GM18505 (cell line): ENCODE data around the gene SAMD4A.

Experiments
- ATAC-seq: cut with Tn5 transposase; IDR thresholded peaks from one replicate; pipeline ENCODE4 v1.9.1; 2021; ENCODE audit not compliant: unreplicated experiment
- POLR2A ChIP-seq: IDR thresholded peaks from 4 replicates; pipeline ENCODE4 v1.6.1; 2011; ENCODE audit warnings: borderline replicate concordance; ENCODE audit not compliant: insufficient read depth, insufficient read length; ENCODE audit errors: extremely low read depth

SAMD4A gene

GRCh38 chr14:54782751-54783659, 216.1 kb downstream of the SAMD4A start:
- no peak for TF ChIP-seq POLR2A
- peak; percentile 96 for ATAC-seq

GRCh38 chr14:54783660-54784015, 216.7 kb downstream of the SAMD4A start:
- TF ChIP-seq POLR2A, result no peak
- ATAC-seq, result no peak

- no peak for TF ChIP-seq POLR2A
- no peak for ATAC-seq
Observed at GRCh38 chr14:54784060-54784459, 217.1 kb downstream of the SAMD4A start.

- ATAC-seq, result no peak
- TF ChIP-seq POLR2A, result no peak
Observed at GRCh38 chr14:54784657-54785056, 217.7 kb downstream of the SAMD4A start.

- ATAC-seq, result no peak
Observed at GRCh38 chr14:54785136-54785777, 218.3 kb downstream of the SAMD4A start.

GRCh38 chr14:54785778-54786770, 219.1 kb downstream of the SAMD4A start:
- TF ChIP-seq POLR2A, result no peak
- no peak for ATAC-seq

More at GRCh38 chr14:54785136-54785777, 218.3 kb downstream of the SAMD4A start:
- TF ChIP-seq POLR2A, result no peak

- TF ChIP-seq POLR2A, result no peak
- no peak for ATAC-seq
Observed at GRCh38 chr14:54786838-54787237, 219.9 kb downstream of the SAMD4A start.

- ATAC-seq, result no peak
Observed at GRCh38 chr14:54787261-54787660, 220.3 kb downstream of the SAMD4A start.

GRCh38 chr14:54788701-54789100, 221.8 kb downstream of the SAMD4A start:
- TF ChIP-seq POLR2A, result no peak
- no peak for ATAC-seq

More at GRCh38 chr14:54787261-54787660, 220.3 kb downstream of the SAMD4A start:
- TF ChIP-seq POLR2A, result no peak

- no peak for ATAC-seq
- TF ChIP-seq POLR2A, result no peak
Observed at GRCh38 chr14:54789166-54789565, 222.2 kb downstream of the SAMD4A start.

GRCh38 chr14:54789781-54790480, 223.0 kb downstream of the SAMD4A start:
- ATAC-seq, result no peak
- TF ChIP-seq POLR2A, result no peak

GRCh38 chr14:54791001-54791400, 224.1 kb downstream of the SAMD4A start:
- no peak for TF ChIP-seq POLR2A
- ATAC-seq, result no peak
